T47D (cell line): ENCODE data around the gene BNIP5.

ENCODE experiments used
- DNase-seq, 2 experiments: peaks; one replicate each; pipeline versions ENCODE4 v3.0.0 to v3.0.0-alpha.2; 2011 to 2012; ENCODE audit warnings: low read depth in 1 of 2, low spot score in 1 of 2
- JUND ChIP-seq: IDR thresholded peaks from 2 replicates; pipeline ENCODE4 v1.6.1; 2012; ENCODE audit warnings: low read depth
- in situ Hi-C: cut with HindIII; loops from 2 replicates; pipeline ENCODE4 v1.10.0; 2016; ENCODE audit warnings: low sequenced_read_pairs, low pct_unique_long_range_greater_than_20kb

The BNIP5 gene, protein sequence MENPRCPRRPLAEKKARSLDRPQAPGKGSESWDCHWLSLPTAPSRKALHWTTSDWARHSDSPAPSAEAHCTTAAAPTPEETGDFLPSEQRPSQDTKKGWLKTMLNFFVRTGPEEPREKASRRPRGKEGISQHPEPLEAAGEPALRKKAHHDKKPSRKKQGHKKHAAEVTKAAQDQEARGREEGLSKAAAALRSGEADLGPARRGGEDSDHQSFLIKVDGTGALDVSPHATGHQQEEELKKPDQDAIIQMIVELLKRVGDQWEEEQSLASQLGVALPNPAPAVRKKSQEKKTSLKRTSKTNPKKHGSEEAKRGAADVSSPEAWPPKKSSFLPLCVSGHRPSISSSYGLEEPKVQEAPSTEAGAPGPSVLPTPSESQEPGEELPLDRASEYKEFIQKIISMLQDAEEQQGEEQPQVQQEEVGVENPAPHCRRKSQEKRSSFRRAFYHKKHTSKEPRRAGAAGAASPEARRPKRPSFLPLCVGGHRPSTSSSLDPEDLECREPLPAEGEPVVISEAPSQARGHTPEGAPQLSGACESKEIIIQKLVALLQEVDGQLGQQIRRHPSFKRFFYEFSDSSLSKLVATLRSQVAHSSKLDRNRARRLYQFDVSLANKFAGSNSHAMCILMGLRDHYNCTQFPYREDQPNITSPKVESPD

DNA sequence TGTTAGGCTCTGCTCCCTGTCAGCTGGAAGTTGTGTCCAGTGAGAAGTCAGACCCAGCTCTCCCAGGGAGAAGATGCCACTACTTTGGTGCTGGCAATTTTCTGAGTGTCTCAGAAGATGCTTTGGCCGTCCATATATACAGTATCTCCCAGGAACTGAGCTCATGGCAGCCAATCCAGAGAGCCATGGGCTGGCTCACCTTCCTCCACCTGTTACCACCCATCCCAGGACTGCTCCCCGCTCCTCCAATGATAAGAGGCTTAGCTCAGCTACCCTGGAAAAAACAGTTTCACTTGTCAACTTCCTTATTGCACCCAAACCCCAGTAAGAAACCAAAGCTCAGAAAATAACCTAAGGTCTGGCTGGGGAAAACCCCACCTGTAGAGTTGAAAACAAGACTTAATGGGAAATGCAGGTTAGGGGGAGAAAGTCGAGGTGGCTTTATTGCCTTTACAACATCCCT lies at the start of gene BNIP5:
BNIP5 (minus strand) TSS at position 110 of the 463 bp plus-strand sequence. CDS start 6,198 bp downstream, outside the sequence.
- in situ Hi-C loops: no loop called here
- no peak for DNase-seq
- TF ChIP-seq JUND: no peak

DNA sequence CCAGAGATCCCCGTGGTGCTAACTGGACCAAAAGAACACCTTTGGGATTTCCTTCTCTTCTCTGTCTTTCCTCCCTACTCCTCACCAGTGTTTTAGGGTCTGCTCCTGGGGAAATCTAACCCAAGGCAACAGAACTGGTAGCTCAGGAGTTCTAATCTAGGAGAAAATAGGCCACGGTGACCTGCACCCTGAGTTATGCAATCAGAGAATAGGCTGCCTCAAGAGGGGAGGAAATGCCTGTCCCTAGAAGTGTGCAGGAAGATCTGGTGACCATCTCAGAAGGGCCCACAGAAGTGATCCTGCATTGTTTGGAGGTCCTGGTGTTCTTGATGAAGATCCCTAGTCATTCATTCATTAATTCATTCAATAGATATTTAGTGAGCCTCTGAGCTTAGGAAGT lies 47.4 kb upstream of the BNIP5 start:
- no peak for TF ChIP-seq JUND
- in situ Hi-C loops: no loop called here
- DNase-seq: no peak

DNA sequence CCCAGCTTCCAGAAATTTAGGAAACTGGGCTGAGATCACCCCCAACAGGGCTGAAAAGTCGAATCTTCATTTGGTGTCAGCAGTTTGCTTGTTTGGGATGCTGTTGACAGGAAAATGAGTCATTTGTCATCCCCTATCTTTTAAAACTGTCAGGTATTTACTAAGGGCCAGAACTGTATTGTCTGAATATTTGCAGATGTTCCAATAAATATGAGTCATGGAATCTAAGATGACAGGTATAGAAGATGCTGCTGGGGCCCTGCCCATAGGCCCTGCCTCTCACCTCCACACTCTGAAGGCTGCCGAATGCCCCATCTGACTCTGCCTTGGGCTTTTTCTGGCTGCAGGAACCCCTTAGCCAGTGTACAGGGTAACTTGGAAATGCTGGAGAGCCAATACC lies 46.9 kb upstream of the BNIP5 start:
- no peak for DNase-seq
- TF ChIP-seq JUND: no peak
- in situ Hi-C loops: no loop called here

DNA sequence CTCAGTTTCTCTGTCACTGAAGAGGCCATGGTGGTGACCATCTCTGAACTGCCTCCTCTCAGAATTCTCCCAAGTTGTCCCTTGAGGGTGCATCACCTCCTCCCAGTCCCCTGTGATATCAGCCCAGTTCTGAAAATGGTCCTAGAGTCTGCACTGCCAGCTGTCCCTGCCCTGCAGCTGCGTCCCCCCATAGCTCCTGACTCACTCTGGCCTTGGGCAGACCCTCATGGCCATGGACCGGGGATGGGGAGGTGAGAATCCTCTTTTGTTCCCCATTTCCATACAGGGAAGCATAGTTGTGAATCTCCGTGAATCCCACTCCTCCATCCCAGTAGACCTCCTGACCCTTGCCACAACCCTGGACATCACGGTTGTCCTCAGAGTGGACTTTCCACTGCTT lies 46.3 kb upstream of the BNIP5 start:
- in situ Hi-C loops: no loop called here
- DNase-seq: no peak
- no peak for TF ChIP-seq JUND

DNA sequence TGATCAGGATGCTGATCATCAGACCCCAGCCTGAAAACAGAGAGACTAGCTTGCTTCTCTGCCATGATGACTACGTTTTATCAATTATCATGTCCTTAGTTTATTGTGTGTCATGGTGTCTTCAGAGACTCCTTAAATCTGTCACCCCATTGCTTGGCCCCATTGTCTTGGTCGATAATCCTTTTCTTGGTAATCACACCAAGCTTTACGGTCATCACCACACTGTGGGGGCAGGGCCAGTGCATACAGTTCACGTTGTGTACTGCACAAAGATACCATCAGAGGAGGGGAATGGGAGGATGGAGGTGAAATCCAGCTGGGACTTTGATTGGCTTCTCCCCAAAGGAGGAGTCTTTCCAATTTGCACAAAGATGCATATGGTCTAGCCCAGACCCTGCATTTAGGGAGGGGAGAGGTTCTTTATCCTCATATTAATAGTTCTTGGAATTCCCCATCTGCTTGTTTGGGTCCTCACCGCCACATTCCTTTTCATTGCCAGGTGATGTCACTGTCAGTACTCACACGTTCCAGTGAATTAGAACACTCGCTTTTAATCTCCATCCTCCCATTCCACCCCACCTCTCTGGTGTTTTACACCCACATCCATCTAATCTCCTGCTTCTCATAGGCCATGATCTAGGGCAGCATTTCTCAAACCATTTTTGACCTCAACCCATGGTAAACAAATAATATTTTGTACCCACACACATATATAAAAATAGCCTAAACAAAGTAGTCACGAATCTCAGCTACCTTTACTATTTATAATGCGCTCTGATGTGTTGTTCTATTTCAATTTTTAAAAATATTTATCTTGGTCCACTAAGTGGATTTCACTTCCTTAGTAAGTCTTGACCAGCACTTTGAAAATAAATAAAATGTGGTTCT lies 45.1 kb upstream of the BNIP5 start:
- no peak for DNase-seq
- TF ChIP-seq JUND: no peak
- in situ Hi-C loops: no loop called here

DNA sequence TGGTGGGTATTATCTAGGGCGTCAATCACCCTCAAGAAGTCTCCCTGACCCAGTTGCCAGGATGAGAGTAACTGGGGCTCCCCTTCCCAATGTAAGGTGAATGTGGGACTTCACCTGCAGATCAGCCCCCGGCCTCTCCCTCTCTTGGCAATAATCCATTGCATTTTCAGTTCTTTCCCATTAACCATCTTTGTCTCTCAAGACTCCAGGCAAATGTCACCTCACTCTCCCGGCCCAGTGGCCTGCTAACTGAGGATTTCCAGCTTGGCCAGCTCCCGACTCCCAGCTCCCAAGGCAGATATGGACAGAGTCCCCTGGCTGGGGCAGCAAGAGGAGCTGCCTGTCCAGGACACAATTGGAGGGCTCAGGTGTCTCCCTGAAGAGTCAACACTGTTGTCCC lies 43.5 kb upstream of the BNIP5 start:
- no peak for TF ChIP-seq JUND
- in situ Hi-C loops: no loop called here
- no peak for DNase-seq

DNA sequence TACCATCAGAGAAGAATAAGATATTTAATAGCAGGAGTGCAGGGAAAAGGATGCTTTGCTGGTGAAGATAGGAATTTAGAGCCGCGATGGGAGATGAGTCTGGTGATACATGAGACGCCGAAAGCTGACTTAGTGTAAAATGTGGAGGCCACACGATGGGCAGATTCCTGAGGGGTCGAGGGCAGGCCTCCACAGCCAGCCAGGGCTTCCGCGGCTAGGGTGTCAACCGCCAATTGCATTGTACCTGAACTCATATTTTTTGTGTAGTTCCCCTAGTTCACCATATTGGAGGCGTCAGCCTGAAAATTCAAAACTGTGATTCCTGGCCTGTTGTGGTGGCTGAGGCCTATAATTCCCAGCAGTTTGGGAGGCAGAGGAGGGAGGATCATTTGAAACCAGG lies 42.2 kb upstream of the BNIP5 start:
- DNase-seq: no peak
- TF ChIP-seq JUND: no peak
- in situ Hi-C loops: no loop called here

DNA sequence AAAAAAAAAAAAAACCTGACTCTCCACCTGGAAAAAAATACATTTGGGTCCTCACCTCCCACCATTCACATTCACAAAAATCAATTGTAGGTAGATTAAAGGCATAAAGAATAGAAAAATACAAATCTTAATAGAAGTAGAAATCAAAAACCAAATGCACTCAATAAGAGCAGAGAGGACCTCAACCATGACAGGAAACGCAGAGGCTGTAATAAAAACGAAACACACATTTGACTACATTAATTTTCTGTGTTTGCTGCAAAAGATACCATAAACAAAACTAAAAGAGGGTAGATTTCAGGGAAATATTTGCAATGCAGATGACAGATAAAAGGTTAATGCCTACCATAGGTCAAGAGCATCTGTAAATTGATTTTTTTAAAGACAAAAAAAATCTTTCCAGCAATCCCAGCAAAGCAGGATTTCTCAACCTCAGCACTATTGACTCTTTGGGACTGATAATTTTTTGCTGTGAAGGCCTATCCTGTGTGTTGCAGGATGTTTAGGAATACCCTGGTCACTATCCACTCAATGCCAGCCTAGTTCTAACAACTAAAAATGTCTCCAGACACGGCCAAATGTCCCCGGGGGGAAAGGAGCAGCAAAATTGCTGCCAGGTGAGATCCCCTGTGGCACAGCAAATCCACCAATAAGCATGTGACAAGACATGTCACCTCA lies 41.7 kb upstream of the BNIP5 start:
- TF ChIP-seq JUND: no peak
- no peak for DNase-seq
- in situ Hi-C loops: no loop called here

DNA sequence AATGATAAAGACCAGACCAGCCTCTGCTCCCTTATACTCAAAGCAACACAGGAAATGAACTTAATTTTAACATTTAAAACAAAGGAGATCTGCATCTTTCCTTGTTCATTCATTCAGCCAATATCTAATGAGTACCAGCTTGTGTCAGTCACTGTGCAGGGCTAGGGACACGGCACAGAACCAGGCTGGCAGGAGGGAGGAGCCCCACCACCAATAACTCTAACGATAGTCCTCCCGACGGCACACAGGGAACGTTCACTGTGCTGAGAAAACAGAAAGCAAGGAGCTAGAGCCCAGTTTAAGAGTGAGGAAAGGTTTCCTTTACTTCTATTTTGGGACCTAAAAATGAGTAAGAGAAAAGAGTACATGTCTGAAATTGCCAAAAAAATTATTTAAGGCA lies 40.9 kb upstream of the BNIP5 start:
- no peak for DNase-seq
- in situ Hi-C loops: no loop called here
- TF ChIP-seq JUND: no peak

DNA sequence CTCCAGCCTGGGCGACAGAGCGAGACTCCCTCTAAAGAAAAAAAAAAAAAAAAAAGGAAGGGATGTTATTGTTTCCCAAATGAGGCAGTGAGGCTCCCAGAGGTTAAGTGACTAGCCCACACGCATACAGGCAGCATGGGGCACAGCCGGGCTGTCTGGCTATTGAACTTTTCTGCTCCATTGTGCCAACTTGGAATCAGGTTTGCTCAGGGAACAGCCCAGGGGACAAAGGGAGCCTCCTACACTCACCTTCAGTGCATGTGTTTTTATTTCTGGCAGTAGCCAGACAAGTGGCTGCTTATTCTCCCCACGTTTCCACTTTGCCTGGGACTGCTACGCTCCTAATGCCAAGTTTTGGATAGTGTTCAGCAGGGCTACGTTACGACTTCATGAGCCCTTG lies 40.1 kb upstream of the BNIP5 start:
- no peak for DNase-seq
- in situ Hi-C loops: no loop called here
- TF ChIP-seq JUND: no peak

DNA sequence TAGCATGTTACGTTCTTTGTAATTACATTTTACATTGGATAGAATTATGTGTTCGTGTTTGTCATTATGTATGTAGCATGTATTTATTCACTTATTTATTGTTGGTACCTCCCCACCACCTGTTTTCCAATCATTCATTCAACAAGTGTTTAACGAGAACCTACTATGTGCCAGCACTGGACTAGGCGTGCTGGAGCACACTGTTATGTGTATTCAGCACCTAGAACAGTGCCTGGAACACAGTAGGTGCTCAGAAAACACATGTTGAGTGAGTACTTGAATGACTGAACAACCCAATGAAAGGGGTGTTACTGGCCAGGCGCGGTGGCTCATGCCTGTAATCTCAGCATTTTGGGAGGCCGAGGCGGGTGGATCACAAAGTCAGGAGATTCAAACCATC lies 39.5 kb upstream of the BNIP5 start:
- no peak for DNase-seq
- TF ChIP-seq JUND: no peak
- in situ Hi-C loops: no loop called here

DNA sequence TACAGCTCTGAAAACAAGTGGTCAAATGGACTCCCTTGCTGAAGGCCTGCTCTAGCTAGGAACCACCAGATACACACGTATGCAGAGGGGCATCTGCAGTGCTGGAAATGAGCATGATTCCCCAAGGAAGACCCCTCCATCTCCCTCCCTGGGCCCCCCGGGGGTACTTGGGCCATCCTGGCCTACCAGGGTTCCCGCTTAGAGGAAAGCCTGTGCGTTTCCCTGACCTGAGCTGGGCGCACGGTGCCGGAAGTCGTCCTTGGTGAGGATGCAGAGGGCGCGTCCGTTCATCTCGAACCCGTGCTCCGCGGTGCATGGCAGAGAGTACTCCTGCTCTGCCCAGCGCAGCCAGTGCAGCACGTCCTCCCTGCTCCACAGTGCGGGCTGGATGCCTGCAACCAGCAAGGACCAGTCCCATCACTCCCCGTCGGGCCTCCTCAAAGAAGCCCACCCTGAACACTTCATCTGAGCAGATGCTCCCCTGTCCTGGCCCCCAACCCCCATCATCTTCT lies 39.0 kb upstream of the BNIP5 start:
- TF ChIP-seq JUND: no peak
- in situ Hi-C loops: no loop called here
- no peak for DNase-seq
